ENCODE data around the gene PNPLA3.

PNPLA3 gene

DNA sequence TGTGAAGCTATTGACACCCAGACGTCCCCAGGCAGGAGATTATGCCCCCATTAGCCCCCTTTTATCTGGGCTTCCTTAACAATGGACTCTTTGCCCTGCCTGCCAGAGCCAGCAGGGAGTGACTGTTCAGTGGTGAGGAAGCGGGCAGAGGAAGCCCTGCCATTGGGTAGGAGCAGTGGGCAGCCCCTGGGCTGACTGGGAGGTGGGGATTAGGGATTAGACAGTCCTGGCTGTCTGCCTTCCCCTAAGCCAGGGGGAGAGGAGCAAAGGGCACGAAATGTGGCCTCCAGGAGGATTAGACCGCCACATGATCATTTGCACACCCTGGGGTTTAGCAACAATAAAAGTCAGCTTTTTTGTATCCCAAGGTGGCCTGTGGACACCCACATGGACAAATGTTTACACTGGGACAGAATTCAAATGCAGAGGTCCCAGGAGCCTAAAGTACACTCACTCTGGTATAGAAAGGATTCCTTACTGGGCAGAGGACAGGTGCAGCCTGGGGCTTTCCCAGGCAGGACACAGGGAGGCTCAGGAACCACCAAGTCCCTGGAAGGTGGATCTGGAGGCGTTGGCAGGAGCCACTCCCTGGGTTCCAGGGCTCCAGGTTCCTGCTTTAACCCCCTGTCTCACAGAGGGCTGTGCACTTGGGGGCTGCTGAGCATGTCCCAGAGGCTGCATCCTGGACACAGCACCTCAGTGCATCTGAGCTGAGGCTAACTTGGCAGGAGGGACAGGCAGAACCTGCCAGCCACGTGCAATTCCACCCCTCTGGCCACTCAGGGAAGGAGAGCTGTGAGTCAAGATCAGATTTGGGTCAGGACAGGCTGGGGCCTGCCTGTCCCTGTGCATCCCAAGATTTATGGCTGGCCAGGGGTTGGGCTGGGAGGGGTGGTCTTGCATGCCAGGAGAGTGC, 2.1 kb downstream of the PNPLA3 start:
- DNase-seq (no peak), ATAC-seq (no peak)
- no peak overlapping the region for H3K27ac Mint-ChIP-seq
- no peaks in the 10 kb centered on the region for H3K36me3 Mint-ChIP-seq (ENCODE audit: low read depth)
- H3K4me1 Mint-ChIP-seq = peaks cover 6% of the 10 kb centered on the region
- H3K9me3 Mint-ChIP-seq = no peaks in the 10 kb centered on the region
- no peak overlapping the region for H3K4me3 Mint-ChIP-seq
- H3K27me3 Mint-ChIP-seq = peaks cover 17% of the 10 kb centered on the region

DNA sequence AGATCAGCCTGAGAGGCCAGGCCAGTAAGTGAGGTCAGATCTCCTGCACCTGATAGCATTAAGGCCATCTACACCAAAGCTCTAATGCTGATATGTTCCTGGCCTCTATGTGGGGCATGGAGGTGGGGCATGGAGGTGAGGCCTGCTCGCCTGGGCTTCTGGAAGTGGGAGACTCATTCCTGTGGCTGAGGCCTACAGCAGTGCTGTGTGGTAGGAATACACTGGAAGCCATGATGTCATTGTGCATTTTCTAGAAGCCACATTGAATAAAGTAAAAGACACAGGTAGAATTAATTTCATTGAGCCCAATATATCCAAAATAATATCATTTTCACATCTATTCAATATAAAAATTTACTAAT, 2.7 kb downstream of the PNPLA3 start:
- DNase-seq = no peak
- H3K36me3 Mint-ChIP-seq (ENCODE audit: low read depth) = no peaks in the 10 kb centered on the region
- peaks cover 17% of the 10 kb centered on the region for H3K27me3 Mint-ChIP-seq
- H3K4me3 Mint-ChIP-seq = no peak overlapping the region
- H3K9me3 Mint-ChIP-seq = no peaks in the 10 kb centered on the region
- no peak overlapping the region for H3K27ac Mint-ChIP-seq
- H3K4me1 Mint-ChIP-seq = peaks cover 6% of the 10 kb centered on the region
- no peak for ATAC-seq

DNA sequence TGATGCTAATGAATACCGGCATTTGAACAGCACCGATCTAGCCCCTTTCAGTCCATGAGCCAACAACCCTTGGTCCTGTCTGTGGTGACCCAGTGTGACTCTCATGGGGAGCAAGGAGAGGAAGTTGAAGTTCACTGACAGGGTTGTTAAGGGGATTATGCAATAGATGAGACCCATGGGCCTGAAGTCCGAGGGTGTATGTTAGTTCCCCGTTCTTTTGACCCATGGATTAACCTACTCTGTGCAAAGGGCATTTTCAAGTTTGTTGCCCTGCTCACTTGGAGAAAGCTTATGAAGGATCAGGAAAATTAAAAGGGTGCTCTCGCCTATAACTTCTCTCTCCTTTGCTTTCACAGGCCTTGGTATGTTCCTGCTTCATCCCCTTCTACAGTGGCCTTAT, 4.9 kb downstream of the PNPLA3 start:
- no peaks in the 10 kb centered on the region for H3K9me3 Mint-ChIP-seq
- DNase-seq = no peak
- H3K4me3 Mint-ChIP-seq = no peak overlapping the region
- peaks cover 12% of the 10 kb centered on the region for H3K27me3 Mint-ChIP-seq
- peaks cover 2% of the 10 kb centered on the region for H3K4me1 Mint-ChIP-seq
- no peak overlapping the region for H3K27ac Mint-ChIP-seq
- H3K36me3 Mint-ChIP-seq (ENCODE audit: low read depth) = no peaks in the 10 kb centered on the region
- no peak for ATAC-seq

DNA sequence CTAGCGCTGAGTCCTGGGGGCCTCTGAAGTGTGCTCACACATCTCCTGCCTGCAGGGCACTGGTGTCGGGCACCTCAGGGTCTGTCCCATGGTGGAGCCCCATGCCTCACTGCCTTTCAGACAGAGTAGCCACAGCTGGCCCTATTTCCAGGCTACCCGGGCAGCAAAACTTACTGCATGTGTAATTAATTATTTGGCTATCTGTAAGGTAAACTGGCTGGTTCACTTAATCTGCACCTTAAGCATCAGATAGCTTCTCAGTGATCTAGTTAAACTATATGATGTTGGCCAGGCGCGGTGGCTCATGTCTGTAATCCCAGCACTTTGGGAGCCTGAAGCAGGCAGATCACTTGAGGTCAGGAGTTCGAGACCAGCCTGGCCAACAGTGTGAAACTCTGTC, 5.3 kb downstream of the PNPLA3 start:
- no peak for DNase-seq
- ATAC-seq = no peak
- H3K36me3 Mint-ChIP-seq (ENCODE audit: low read depth) = no peaks in the 10 kb centered on the region

DNA sequence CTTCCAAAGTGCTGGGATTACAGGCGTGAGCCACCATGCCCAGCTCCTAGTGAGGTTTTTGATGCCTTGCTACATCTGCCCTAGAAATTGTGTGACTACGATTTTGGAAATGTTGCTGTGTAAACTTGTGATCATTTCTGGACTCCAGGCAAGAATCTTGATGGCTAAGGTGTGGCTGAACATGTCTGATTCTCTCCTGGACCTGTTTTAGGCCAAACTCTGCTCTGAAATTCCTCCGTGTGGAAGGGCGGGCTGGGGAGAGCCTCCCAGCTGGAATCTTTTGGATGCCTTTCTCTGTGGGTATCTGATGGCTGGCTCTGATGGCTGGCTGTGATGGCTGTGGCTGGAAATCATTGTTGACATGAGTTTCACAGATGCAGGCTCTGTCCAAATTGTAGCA, 8.2 kb downstream of the PNPLA3 start:
- no peaks in the 10 kb centered on the region for H3K36me3 Mint-ChIP-seq (ENCODE audit: low read depth)
- peaks cover 5% of the 10 kb centered on the region for H3K27me3 Mint-ChIP-seq

More for the DNA sequence above, 5.3 kb downstream of the PNPLA3 start:
- Mint-ChIP-seq H3K4me3 (no peak overlapping the region), H3K27me3 (peaks cover 12% of the 10 kb centered on the region), H3K27ac (no peak overlapping the region), H3K9me3 (no peaks in the 10 kb centered on the region), H3K4me1 (peaks cover 2% of the 10 kb centered on the region)

DNA sequence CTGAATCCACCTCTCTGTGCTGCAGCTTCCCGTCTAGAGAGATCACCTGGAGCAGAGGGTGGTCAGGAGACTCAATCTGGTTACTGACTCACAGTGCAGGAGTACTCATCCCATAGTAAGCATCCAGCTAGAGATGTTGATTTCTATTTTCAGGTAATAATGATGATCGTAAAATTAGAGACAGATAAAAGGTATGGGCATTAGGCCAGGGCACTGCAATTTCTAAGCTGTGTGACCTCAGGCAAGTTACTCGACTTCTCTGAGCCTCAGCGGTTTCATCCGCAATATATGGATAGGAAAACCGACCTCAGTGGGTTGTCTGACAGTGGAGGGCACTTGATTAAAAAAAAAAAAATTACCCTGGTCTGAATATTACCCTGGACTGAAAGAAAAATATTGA, 17.8 kb downstream of the PNPLA3 start:
- Mint-ChIP-seq H3K36me3 (ENCODE audit: low read depth) (no peaks in the 10 kb centered on the region), H3K4me1 (no peaks in the 10 kb centered on the region), H3K27ac (no peak overlapping the region), H3K9me3 (no peaks in the 10 kb centered on the region), H3K4me3 (no peak overlapping the region), H3K27me3 (peaks cover 3% of the 10 kb centered on the region)
- DNase-seq (no peak), ATAC-seq (no peak)

More for the DNA sequence above, 8.2 kb downstream of the PNPLA3 start:
- no peak overlapping the region for H3K27ac Mint-ChIP-seq
- ATAC-seq (no peak), DNase-seq (no peak)
- H3K4me1 Mint-ChIP-seq = no peaks in the 10 kb centered on the region
- H3K4me3 Mint-ChIP-seq = no peak overlapping the region
- H3K9me3 Mint-ChIP-seq = no peaks in the 10 kb centered on the region

DNA sequence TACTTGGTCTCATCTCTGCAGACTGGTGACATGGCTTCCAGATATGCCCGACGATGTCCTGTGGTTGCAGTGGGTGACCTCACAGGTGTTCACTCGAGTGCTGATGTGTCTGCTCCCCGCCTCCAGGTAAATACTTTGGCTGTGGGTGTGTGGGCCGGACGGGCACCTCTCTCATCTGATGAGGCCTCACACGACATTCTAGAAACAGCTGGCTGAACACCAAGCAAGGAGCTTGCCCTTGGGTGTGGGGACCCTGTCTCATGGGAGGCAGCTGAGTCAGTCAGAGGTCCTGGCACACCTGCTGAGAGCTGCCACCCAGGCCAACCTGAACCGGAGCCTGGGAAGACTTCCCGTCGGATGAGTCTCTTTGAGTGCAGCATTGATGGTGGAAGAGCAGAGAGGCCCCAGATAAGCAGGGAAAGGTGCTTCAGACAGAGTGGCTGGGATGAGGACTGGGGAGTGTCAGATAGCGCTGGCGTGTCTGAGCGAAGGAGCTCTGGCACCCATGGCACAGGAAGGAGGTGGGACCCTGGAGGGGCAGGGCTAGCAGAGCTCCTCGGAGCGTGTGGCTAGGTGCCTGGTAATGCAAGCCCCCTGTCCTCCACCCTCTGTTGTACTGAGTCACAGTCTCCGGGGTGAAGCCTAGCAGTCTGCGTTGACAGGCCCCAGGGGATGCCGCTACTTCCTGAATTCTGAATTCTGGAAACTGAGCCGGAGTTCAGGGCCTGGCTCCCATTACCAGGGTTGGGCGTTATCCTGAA, 21.2 kb downstream of the PNPLA3 start:
- no peak overlapping the region for H3K27ac Mint-ChIP-seq
- ATAC-seq (no peak), DNase-seq (no peak)
- no peaks in the 10 kb centered on the region for H3K4me1 Mint-ChIP-seq
- peaks cover 5% of the 10 kb centered on the region for H3K27me3 Mint-ChIP-seq
- H3K4me3 Mint-ChIP-seq = no peak overlapping the region
- H3K36me3 Mint-ChIP-seq (ENCODE audit: low read depth) = no peaks in the 10 kb centered on the region
- H3K9me3 Mint-ChIP-seq = no peaks in the 10 kb centered on the region

DNA sequence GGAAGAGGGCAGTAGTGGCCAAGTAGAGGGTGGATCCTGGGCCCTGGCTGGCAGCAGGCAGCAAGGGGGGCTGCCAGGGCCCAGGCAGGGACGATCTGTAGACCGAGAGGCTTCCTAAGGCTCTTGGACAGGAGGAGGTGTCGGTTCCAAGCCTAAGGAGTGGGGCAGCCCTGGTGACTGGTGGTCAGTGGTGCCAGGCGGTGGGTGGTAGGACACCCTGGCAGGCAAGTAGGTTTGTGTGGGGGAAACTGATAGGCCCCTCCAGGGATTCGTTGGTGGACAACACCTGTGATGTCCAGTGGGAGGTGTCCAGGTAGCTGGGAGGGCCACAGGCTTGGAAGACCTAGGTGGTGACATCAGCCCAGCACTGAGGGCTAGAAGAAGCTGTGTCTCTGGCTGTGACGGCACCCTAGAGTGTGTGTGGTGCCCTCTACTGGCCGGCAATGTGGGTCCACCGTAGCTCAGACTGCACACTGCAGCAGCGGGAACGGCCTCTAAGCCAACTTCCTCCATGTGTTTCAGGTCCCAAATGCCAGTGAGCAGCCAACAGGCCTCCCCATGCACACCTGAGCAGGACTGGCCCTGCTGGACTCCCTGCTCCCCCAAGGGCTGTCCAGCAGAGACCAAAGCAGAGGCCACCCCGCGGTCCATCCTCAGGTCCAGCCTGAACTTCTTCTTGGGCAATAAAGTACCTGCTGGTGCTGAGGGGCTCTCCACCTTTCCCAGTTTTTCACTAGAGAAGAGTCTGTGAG, 22.2 kb downstream of the PNPLA3 start:
- DNase-seq = peak; percentile 78
- no peaks in the 10 kb centered on the region for H3K36me3 Mint-ChIP-seq (ENCODE audit: low read depth)
- H3K9me3 Mint-ChIP-seq = no peaks in the 10 kb centered on the region
- ATAC-seq = peak; percentile 97
- no peaks in the 10 kb centered on the region for H3K4me1 Mint-ChIP-seq
- no peak overlapping the region for H3K4me3 Mint-ChIP-seq
- H3K27ac Mint-ChIP-seq = no peak overlapping the region
- H3K27me3 Mint-ChIP-seq = peaks cover 5% of the 10 kb centered on the region

DNA sequence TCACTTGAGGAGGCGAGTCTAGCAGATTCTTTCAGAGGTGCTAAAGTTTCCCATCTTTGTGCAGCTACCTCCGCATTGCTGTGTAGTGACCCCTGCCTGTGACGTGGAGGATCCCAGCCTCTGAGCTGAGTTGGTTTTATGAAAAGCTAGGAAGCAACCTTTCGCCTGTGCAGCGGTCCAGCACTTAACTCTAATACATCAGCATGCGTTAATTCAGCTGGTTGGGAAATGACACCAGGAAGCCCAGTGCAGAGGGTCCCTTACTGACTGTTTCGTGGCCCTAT, 22.7 kb downstream of the PNPLA3 start:
- Mint-ChIP-seq H3K36me3 (ENCODE audit: low read depth) (no peaks in the 10 kb centered on the region), H3K27ac (no peak overlapping the region), H3K27me3 (peaks cover 5% of the 10 kb centered on the region), H3K4me1 (no peaks in the 10 kb centered on the region), H3K9me3 (no peaks in the 10 kb centered on the region), H3K4me3 (no peak overlapping the region)
- DNase-seq (no peak), ATAC-seq (no peak)

DNA sequence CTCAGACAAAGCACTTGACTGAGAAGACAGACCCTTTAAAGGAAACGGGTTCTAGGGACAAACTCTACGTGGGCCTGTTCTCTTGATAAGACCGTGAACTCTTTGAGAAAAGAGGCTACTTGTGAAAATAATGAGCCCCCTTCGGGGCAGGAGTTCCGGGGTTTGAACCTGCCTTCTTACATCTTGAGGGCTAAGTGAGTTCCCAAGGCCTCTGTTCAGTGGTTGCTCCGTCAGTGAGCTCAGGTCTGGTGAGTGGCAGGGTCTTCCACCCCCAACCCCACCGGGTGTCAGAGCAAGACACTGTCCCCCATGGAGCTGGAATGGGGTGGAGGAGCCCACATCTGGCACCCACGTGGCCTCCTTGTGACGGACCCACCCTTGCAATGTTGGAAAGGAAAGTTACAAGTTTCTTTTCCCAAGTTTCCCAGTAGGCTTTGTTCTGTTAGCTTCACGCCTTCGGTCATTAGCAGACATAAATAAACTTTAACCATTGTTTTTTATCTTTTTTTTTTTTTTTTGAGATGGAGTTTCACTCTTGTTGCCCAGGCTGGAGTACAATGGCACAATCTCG, 25.3 kb downstream of the PNPLA3 start:
- Mint-ChIP-seq H3K9me3 (no peaks in the 10 kb centered on the region), H3K36me3 (ENCODE audit: low read depth) (no peaks in the 10 kb centered on the region), H3K27me3 (peaks cover 2% of the 10 kb centered on the region), H3K4me1 (peaks cover 2% of the 10 kb centered on the region), H3K27ac (no peak overlapping the region), H3K4me3 (no peak overlapping the region)
- ATAC-seq = no peak
- no peak for DNase-seq

DNA sequence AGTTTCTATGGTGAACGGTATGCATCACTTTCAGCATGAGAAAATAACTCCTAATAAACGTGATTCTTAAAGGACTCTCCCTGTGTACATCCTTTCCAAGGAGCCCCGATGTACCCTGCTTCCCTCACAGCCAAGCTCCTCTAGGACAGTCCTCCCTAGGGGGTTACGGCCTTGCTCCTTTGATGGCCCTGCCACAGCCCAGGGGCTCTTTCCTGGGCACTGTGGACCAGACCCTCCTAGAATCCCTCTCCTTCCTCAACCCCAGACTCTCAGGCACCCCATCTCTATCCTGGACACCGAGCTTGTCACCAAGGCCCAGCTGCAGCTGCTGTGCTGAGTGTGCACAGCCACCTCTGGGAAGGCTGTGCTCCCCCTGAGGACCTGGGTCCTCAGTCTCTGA, 27.8 kb downstream of the PNPLA3 start:
- peaks cover 16% of the 10 kb centered on the region for H3K4me1 Mint-ChIP-seq

DNA sequence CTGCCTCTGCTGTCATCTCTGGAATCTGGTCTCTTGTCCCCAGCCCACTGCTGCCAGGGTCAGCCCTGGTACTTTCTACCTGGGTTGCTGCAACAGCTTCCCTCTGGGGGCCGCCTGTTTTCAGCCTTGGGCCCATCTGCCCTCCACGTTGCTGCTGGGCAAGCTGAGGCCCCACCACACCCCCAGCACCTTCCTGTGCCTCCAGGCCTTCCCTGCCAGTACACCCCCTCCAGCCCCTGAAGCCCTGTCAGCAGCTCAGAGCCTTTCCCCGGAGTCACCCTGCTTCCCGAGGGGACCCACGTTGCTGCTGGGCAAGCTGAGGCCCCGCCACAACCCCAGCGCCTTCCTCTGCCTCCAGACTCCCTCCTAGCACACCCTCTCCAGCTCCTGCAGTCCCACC, 28.4 kb downstream of the PNPLA3 start:
- H3K4me3 Mint-ChIP-seq = no peak overlapping the region
- DNase-seq (no peak), ATAC-seq (no peak)
- H3K4me1 Mint-ChIP-seq = peaks cover 21% of the 10 kb centered on the region
- no peaks in the 10 kb centered on the region for H3K27me3 Mint-ChIP-seq
- H3K9me3 Mint-ChIP-seq = no peaks in the 10 kb centered on the region
- no peak overlapping the region for H3K27ac Mint-ChIP-seq
- H3K36me3 Mint-ChIP-seq (ENCODE audit: low read depth) = peaks cover 2% of the 10 kb centered on the region

More for the DNA sequence above, 27.8 kb downstream of the PNPLA3 start:
- H3K27me3 Mint-ChIP-seq = peaks cover 2% of the 10 kb centered on the region
- ATAC-seq (no peak), DNase-seq (no peak)
- no peak overlapping the region for H3K27ac Mint-ChIP-seq
- no peaks in the 10 kb centered on the region for H3K9me3 Mint-ChIP-seq
- H3K4me3 Mint-ChIP-seq = no peak overlapping the region
- H3K36me3 Mint-ChIP-seq (ENCODE audit: low read depth) = peaks cover under 1% of the 10 kb centered on the region

DNA sequence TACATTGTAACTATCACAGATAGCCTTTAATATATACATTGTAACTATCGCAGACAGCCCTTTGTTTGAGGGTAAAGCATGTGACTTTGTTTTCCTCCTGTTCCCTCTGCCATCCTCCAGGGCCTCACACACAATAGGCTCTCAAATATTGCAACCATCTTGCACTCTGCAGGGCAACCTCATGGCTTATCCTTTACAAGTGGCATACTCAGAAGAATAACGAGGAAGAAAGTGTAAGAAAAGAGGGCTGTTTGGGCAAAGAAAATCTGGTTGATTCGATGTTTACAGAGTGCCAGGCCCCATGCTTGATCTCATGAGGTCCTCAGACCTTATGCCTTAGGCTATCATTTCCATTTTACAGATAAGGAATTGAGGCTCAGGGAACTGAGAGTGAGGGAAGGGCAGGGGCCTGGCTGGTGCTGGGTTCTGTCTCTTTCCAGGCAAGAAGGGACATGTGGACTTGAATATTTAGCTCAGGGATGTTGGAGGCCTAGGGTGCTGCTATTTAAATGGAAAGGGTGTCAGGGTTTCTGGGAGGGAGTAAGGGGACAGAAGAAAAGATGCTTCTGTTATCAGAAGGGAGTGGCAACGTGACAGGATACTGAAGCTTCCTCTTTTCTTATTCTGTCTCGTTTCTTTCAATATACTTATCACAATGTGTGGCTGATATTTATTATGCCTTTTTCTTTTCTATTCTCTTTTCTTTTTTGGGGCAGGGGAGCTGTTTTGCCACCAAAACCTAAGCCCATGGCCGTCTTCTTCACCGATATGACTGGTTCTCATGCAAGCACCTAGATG, 30.6 kb downstream of the PNPLA3 start:
- Mint-ChIP-seq H3K4me3 (peak overlapping the region; percentile 94), H3K27ac (peak overlapping the region; percentile 82), H3K4me1 (peaks cover 33% of the 10 kb centered on the region), H3K9me3 (no peaks in the 10 kb centered on the region), H3K27me3 (no peaks in the 10 kb centered on the region), H3K36me3 (ENCODE audit: low read depth) (peaks cover 2% of the 10 kb centered on the region)
- DNase-seq = no peak
- no peak for ATAC-seq
